Stimulated activated CD4-positive, alpha-beta T cell treated with anti-CD3 and anti-CD28 coated beads, Interleukin-2, amount 100 ng/mL, for 24 hours (primary cell): ENCODE results near the gene BSCL2.
A peak's percentile ranks its signal among the peaks of the same experiment; 100 is the strongest.
"Not testable (repeated sequence)": the region's sequence is repeated elsewhere in the genome, so short reads cannot be mapped to it uniquely, and the experiment has no call there.

ENCODE experiments used
- DNase-seq, 2 donors: peaks; one replicate each; pipeline ENCODE4 v3.0.0-alpha.2; 2020

BSCL2 gene

DNA sequence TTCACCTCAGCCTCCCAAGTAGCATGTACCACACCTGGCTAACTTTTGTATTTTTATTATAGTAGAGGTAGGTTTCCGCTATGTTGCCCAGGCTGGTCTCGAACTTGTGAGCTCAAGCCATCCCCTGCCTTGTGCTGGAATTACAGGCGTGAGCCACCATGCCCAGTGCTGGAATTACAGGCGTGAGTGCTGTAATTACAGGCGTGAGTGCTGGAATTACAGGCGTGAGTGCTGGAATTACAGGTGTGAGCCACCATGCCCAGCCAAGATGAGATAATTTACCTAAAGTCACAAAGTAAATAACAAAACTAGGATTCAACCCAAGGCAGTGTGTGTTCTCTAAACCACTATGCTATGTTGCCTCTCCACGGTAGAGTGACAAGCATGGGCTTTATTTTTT, 24.7 kb downstream of the BSCL2 start:
- DNase-seq: no peak

DNA sequence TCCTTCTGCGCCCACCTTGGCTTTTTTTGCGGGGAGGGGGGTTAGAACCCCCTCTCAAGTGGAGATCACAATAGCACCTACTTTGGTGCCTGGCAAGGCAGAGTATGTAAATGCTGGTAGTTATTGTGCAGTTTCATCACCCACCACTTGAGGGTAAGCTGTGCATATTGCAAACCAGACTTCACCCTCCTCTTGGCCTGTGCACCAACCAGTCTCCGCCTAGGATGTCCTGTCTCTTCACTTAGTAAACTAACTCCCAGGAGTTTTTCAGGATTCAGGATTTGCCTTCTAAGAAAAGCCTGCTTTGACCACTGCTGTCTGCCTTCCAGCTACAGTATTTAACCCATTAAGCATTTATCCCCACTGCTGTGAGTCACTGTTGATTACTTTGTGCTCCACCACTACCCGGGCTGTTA, 26.4 kb downstream of the BSCL2 start:
- peak; percentile 27 to 38 for DNase-seq

DNA sequence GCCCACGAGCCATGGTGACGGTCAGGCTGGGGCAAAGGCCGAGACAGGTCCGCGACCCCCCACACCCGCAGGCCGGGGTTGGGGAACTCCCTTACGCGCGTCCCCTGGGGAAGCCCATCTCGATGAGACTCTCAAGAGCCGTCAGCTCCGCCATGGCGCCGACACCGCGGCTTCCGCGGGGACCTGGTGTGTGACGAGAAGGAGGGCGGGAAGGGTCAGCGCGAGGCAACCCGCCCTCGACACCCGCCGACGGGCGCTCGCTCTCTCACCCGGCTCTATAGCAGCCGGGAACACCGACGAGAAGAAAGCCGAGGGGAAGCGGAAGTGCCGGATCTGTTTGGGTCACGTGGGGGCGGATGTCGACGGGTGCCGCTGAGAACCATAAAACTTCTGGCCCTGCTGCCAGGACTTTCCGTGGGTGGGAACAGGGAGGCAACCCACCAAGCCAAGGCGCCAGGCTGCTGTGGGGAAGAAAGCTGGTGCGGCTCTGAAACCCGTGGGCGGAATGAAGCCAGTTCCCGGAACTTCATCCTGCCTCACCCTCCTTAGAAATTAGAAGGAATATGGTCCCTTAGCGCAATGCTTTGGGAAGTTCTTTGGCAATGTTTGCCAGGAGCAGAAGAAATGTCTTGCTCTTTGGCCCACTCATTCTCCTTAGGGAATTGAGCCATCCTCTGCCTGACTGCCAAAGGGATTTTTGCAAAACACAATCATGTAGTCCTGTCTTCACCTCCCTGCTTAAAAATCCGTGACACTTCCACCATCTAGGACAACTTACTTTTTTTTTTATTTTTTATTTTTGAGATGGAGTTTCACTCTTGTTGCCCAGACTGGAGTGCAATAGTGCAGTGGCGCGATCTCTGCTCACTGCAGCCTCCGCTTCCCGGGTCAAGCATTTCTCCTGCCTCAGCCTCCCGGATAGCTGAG, 28.2 kb downstream of the BSCL2 start, which contains the start of gene UBXN1:
UBXN1 (minus strand) TSS at position 304 of the 927 bp plus-strand sequence; CDS start at position 154, 150 bp downstream.
- DNase-seq: peak; percentile 87 to 90

DNA sequence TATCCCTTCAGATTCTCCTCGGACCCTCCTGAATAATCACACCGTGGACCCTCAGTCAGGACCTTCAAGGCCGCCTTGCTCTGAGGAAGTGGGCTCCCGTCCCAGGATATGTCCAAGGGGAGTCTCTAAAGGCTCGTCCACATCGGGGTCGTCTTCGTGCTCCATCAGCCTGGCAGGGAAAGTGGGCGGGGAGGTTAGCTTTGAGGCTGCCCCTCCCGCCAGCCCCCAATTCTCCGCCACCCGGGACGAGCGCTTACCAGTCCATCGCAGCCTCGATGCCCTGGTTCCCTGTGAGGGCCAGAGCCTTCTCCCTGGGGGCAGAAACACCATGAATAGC, 28.8 kb downstream of the BSCL2 start:
- DNase-seq: no peak

DNA sequence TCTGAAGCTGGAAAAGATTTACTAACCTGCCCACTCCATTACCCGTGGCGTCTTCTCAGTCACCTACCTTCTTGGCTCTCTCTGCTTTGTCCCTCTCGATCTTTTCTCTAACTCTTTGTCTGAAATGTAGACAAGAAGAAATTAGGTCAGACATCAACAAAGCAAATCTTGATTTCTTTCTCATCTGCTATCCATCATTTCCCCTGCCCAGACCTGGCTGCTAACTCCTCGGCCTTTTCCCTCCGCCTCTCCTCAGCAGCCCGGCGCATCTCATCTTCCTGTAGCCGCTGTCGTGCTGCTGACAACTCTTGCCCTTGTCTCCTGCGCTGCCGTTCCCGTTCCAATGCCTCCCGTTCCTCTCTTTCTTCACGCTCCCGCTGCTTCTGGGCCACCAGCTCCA, 29.5 kb downstream of the BSCL2 start:
- no peak for DNase-seq

DNA sequence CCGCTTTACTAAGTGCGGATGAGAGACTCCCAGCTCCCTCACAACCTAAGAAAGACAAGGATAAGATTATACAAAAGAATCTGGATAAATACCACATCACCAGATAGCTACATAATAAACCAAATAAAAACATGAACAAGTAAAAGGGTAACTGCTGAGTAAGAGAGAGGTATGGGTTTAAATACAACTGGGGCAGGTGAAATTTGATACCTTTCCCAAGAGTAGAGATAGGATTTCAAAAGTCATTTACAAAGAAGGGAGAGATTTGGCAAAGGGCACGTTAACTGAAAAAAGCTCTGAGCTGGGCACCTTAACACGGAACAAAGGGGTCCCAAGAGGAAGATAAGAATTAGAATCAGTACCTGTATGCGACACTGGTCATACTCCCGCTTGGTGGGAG, 30.1 kb downstream of the BSCL2 start:
- no peak for DNase-seq

DNA sequence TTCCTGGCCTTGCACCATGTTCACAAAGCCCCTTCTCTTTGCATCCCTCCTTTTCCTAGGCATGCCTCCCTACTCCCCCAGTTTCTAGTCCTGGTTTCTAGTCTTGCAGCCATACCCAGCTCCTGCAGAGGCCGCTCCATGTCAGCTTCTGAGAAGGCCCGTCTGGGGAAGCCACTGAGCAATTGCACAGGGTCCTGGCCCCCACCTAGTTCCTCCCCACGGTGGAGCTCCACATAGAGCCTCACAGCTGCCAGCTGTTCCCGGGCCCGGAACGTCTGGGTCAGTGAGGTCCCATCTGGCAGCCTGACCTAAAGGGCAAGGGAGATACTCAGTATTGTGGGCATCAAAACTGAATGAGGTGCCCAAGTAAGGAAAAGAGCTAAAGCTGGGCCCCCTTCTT, 30.5 kb downstream of the BSCL2 start:
- DNase-seq: no peak

DNA sequence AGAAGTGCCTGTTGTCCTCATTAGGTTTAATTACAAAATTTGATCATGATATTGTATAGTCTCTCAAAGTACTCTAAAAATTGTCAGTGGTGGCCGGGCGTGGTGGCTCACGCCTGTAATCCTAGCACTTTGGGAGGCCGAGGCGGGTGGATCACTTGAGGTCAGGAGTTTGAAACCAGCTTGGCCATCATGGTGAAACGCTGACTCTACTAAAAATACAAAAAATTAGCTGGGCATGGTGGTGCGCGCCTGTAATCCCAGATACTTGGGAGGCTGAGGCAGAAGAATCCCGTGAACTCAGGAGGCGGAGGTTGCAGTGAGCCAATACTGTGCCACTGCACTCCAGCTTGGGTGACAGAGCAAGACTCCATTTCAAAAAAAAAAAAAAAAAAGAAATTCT, 31.8 kb downstream of the BSCL2 start:
- DNase-seq: not testable (repeated sequence)

DNA sequence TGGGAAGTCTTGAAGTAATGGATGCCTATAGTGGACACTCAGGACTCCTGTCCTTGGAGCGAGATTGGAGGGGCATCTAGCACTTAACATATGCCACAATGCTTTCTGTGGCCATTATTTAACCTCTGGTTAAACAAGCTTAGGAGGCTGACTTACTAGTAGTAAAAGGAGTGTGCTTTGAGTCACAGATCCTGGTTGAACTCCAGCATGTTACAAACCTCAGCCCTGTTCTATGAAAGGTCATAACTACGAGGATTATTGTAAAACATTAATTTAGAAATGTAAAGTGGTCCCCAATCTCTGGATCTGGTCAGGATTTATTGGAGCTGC, 34.1 kb downstream of the BSCL2 start:
- no peak for DNase-seq

DNA sequence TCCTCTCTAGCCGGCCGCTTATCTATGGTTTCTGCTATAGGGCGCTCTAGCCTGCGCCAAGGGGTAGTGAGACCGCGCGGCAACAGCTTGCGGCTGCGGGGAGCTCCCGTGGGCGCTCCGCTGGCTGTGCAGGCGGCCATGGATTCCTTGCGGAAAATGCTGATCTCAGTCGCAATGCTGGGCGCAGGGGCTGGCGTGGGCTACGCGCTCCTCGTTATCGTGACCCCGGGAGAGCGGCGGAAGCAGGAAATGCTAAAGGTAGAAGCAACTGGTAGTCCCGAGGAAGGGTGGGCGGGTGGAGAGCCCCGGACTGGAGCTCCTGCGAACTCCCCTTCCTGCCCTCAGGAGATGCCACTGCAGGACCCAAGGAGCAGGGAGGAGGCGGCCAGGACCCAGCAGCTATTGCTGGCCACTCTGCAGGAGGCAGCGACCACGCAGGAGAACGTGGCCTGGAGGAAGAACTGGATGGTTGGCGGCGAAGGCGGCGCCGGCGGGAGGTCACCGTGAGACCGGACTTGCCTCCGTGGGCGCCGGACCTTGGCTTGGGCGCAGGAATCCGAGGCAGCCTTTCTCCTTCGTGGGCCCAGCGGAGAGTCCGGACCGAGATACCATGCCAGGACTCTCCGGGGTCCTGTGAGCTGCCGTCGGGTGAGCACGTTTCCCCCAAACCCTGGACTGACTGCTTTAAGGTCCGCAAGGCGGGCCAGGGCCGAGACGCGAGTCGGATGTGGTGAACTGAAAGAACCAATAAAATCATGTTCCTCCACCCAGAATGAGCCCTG, 35.4 kb downstream of the BSCL2 start, which contains the start of the genes LBHD1 and UQCC3:
LBHD1 (minus strand) TSS at position 660 of the 782 bp plus-strand sequence. CDS start 2,236 bp downstream, outside the sequence.
UQCC3 (plus strand) TSS at position 66 of the 782 bp plus-strand sequence; CDS start at position 139, 73 bp downstream.
- DNase-seq: peak; percentile 78 to 79

DNA sequence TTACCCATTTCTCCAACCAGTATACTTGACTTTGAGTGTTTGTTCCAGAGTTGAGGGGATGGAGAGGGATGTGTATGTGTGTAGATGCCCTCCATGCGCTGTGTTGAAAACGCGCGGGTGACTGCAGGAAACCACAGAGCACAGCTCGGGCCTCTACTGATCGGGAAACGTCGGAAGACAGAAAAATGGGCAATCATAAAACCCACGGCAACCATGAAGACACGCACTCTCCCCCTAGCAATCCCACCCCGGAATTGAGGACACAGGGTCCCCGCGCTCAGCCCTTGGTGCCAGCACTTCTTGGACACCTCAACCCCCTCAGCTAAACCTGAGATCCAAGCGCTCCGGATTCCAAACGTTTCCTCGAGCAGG, 36.0 kb downstream of the BSCL2 start:
- no peak for DNase-seq

DNA sequence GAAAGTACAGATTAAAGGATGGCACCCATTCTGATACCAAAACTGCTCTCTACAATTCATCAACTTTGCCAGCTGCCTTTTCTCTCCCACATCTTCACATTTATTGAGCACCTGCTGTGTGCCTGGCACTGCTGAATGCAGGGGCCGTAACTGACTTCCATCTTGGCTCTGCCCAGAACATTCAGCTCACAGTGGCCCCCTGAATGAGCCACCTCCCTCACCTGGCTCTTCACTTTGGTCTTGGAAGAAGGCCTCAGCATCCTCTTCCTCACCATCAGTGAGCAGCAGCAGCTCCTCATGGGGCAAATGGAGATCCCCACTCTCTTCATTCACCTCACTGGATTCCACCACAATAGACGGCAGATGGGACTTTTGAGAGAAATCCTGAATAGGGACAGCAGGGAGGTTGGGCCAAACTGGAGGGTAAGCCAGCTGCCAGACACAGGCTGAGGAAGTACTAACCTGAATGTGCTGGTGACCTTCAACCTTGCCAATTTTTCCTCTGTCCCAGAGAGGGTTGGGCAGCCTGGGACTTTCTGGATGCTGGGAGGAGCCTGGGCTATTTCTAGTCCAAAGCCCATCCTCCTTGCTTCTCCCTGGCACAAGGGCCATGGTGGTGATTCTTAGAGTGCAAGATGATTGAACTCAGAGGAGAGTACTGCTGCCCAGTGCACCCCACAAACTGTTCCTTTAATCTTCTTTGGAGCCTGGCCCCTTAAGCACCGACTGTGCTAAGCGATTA, 37.6 kb downstream of the BSCL2 start:
- DNase-seq: no peak

DNA sequence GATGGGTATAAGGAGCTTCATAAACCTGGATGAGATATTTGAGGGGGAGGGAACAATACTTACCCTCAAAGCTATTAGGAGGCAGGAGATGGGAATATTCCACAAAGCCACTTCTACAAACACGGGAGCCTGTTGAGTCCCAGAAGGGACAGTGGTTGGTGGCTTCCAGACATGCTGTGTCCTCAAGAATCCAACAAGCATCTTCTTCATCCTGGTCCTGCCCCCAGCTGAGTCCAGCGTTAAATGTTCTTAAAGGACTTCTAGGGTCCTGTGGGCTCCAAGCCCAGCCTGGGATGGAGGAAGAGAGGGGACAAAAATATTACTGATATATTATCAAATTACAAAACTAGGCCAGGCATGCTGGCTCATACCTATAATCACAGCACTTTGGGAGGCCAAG, 39.8 kb downstream of the BSCL2 start:
- no peak for DNase-seq

DNA sequence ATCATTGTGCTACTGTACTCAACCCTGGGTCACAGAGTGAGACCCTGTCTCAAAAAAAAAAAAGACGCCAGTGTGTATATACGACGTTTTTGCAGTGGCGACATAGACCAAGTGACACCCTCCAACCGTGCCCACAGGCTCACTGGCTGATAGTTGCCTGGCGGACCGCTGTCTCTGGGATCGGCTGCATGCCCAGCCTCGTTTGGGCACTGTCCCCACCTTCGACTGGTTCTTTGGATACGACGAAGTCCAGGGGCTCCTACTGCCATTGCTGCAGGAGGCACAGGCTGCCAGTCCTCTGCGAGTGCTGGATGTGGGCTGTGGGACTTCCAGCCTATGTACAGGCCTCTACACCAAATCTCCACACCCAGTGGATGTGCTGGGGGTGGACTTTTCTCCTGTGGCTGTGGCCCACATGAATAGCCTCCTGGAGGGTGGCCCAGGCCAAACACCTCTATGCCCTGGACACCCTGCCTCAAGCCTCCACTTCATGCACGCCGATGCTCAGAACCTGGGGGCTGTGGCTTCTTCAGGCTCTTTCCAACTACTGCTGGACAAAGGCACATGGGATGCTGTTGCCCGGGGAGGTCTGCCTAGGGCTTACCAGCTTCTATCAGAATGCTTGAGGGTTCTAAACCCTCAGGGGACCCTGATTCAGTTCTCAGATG, 40.8 kb downstream of the BSCL2 start:
- DNase-seq: peak in 1 of 2 donors; percentile 44

DNA sequence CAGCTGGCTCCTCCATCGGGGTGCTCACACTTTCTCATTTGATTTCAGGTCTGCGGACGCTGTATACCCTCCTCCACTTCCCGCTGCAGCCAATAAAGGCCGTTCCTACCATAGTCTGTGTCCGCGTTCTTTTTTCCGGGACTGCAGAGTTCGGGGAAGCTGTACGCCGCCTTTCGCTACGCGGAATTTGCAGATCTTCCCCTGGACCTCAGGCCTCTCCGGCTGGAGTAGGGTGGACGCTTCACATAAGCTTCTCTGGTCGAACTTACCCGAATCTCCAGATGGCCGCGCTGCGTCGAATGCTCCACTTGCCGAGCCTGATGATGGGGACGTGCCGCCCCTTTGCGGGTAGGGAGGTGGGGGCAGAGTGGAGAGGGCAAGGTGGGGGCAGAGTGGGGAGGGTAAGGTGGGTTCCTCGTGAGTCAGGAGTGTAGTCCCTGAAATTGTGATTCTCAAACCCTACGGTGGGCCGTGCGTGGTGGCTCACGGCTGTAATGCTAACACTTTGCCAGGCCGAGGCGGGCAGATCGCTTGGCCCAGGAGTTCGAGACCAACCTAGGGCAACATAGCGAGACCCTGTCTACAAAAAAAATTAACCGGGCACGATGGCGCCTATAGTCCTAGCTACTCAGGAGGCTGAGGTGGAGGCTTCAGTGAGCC, 41.5 kb downstream of the BSCL2 start:
- DNase-seq: peak; percentile 63 to 73

DNA sequence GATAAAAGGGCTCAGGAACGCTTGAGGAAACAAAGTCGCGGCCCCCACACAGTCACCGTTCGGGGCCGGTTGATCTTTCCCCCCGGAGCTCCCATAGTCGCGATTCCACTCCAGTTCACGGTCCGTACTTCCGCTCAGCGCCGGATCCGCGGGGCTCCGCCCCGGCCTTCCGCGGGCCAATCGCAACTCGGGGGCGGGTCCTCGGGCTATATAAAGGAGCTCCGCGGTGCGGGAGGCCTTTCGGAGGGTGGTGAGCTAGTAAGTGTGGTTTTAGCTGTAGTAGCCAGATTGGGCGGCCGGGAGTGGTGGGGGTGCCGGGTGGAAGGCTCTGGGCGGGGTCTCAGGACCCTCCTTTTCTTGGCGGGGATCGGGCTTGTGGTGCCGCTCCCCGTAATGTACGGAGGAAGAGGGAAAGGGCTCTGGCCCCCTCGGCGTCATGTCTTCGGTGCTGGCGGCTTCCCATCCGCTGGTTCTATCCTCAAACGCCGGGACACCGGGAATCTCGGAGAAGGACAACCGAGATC, 42.1 kb downstream of the BSCL2 start, which contains the start of the genes C11orf98 and CSKMT:
C11orf98 (minus strand) TSS at position 136 of the 524 bp plus-strand sequence; CDS start at position 95, 41 bp downstream.
CSKMT (plus strand) TSS at position 238 of the 524 bp plus-strand sequence. CDS start 568 bp downstream, outside the sequence.
- DNase-seq: peak; percentile 96 to 97

DNA sequence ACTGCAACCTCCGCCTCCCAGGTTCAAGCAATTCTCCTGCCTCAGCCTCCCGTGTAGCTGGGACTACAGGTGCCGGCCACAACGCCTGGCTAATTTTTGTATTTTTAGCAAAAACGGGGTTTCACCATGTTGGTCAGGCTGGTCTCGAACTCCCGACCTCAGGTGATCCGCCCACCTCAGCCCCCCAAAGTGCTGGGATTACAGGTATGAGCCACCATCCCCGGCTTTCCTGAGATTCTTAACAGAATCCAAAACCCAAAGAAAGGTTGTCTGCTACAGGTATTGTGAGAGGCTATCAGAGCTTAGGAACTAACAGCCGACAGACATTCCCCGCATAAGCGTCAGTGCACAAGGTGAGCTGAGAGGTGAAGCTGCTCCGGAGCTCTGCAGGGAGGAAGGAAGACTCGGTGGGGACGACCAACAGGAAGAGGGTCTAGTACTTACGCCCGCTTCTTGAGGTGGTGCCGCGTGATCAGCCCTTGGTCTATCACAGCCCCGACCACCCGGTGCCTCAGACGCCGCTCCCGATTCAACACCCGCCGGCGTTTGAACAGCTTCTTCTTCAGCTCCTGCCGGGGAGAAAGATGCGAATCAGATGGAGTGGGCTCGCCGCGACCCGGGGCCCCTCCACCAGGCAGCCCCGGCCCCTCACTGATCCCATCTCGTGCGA, 42.7 kb downstream of the BSCL2 start:
- peak; percentile 59 to 62 for DNase-seq

DNA sequence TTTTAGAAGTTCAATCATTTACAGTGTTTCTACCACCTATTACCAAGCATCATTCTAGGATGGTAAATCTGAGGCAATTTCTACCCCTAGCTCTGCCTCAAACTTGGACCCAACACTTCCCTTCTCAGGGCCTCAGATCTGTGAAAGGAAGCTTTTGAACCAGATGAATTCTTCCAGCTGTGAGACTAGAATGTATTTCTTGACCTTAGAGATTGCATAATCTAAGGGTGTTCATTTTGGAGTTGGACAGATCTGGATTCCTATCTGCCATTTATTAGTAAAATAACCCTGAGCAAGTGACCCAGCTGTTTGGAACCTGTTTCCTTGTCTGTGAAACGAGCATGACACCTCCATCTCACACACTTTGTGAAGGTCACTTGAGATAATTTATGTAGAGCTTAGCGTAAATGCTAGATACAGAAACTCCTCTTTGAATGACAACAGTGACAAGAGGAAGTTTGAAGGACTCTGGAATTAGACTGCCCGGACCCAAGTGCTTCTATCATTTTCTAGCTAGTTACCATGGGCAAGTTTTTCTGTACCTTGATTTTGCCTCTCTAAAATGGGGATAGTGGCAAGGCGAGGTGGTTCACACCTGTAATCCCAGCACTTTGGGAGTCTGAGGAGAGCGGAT, 50.3 kb downstream of the BSCL2 start:
- no peak for DNase-seq

DNA sequence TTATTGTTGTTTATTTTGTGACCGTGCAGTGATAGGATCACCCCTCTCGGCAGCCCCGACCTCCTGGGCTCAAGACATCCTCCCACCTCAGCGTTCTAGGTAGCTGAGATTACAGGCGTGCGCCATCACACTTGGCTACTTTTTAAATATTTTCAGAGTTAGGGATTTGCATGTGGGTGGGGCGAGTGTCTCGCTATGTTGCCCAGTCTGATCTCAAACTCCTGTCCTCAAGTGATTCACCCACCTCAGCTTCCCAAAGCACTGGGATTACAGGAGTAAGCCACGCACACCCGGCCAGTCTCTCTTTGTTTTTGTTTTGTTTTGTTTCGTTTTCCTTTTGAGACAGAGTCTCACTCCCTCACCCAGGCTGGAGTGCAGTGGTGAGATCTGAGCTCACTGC, 52.9 kb downstream of the BSCL2 start:
- DNase-seq: no peak
